HL-60 (cell line): Measurements from ENCODE around the gene HGD.

Source experiments
- DNase-seq, 2 experiments: peaks; one replicate each; pipeline ENCODE4 v3.0.0-alpha.2; 2010 to 2020; ENCODE audit warnings: low read depth in 1 of 2, low spot score in 1 of 2
- H3K27ac ChIP-seq: fragments of 250-450 bp; sonication (Bioruptor Pico); replicated peaks from 2 replicates; pipeline ENCODE4 v1.5.1; 2020; ENCODE audit warnings: mild to moderate bottlenecking, moderate library complexity
- H3K27me3 ChIP-seq: fragments of 250-450 bp; sonication (Bioruptor Pico); 2 replicates; pipeline ENCODE4 v1.5.1; 2021; ENCODE audit warnings: mild to moderate bottlenecking, moderate library complexity; ENCODE audit not compliant: insufficient read depth, poor library complexity, severe bottlenecking
- H3K4me3 ChIP-seq: replicated peaks from 2 replicates; pipeline ENCODE4 v1.5.1; 2011; ENCODE audit warnings: mild to moderate bottlenecking, control low read depth, low read length; ENCODE audit not compliant: insufficient read depth
- CTCF ChIP-seq: IDR thresholded peaks from one replicate; pipeline ENCODE4 v1.5.1; 2011; ENCODE audit warnings: low read length, control low read depth, inconsistent platforms; ENCODE audit not compliant: insufficient read depth
- GABPA ChIP-seq: IDR thresholded peaks from 2 replicates; pipeline ENCODE4 v1.6.1; 2012; ENCODE audit warnings: low read depth
- POLR2AphosphoS5 ChIP-seq: IDR thresholded peaks from 2 replicates; pipeline ENCODE4 v1.6.1; 2012; ENCODE audit warnings: low read depth
- REST ChIP-seq: IDR thresholded peaks from 2 replicates; pipeline ENCODE4 v1.6.1; 2012; ENCODE audit warnings: low read depth; ENCODE audit not compliant: insufficient replicate concordance
- SPI1 ChIP-seq: IDR thresholded peaks from 2 replicates; pipeline ENCODE4 v1.6.1; 2012; ENCODE audit warnings: low read depth, mild to moderate bottlenecking, borderline replicate concordance

Gene HGD

GRCh38 chr3:120634539-120634938, 47.5 kb downstream of the HGD start:
- TF ChIP-seq POLR2AphosphoS5 (no peak), REST (no peak), SPI1 (no peak), GABPA (no peak), CTCF (no peak)
- Histone ChIP-seq H3K4me3 (no peak overlapping the region), H3K27me3 (no peaks in the 10 kb centered on the region), H3K27ac (no peak overlapping the region)
- no peak for DNase-seq

- H3K27ac ChIP-seq: no peak overlapping the region
- no peak for TF ChIP-seq CTCF
- H3K27me3 ChIP-seq: no peaks in the 10 kb centered on the region
- no peak for DNase-seq
- no peak overlapping the region for H3K4me3 ChIP-seq
Observed at GRCh38 chr3:120625159-120625586, 56.9 kb downstream of the HGD start.

- Histone ChIP-seq H3K27ac (no peak overlapping the region), H3K4me3 (no peak overlapping the region), H3K27me3 (no peaks in the 10 kb centered on the region)
- DNase-seq: no peak
- TF ChIP-seq POLR2AphosphoS5 (no peak), CTCF (no peak), REST (no peak), GABPA (no peak), SPI1 (no peak)
Observed at GRCh38 chr3:120623727-120624093, 58.3 kb downstream of the HGD start.

- Histone ChIP-seq H3K27ac (no peak overlapping the region), H3K27me3 (no peaks in the 10 kb centered on the region), H3K4me3 (no peak overlapping the region)
- TF ChIP-seq CTCF (no peak), GABPA (no peak), REST (no peak)
- peak in 1 of 2 experiments; percentile 21 for DNase-seq
Observed at GRCh38 chr3:120622870-120623726, 58.9 kb downstream of the HGD start.
